Lung (tissue), 12 donors: Measurements from ENCODE around the gene CD164L2. TPM values are rescaled to one million over a fixed set of nuclear protein-coding genes. Genes with fewer than 3 reads are reported as not detected.

Experiments used
- ATAC-seq: fragments of 200-7000 bp; cut with Tn5 transposase; one replicate; pipeline ENCODE4 v1.9.1; 2020; ENCODE audit warnings: moderate number of reproducible peaks; ENCODE audit not compliant: insufficient read depth, low FRiP score
- DNase-seq, 3 donors: peaks; one replicate each; pipeline ENCODE4 v3.0.0-alpha.2; 2013 to 2017
- H3K27ac ChIP-seq, 2 donors: one replicate each; pipeline ENCODE4 v1.5.1; 2013; ENCODE audit warnings: mild to moderate bottlenecking in 2 of 2, moderate library complexity in 2 of 2, control low read depth in 1 of 2, inconsistent platforms in 1 of 2, low read depth in 1 of 2, low read length in 1 of 2
- H3K27me3 ChIP-seq, 3 donors: one replicate each; pipeline ENCODE4 v1.5.1; 2013; ENCODE audit warnings: low read length in 2 of 3; ENCODE audit not compliant: control insufficient read depth in 3 of 3, insufficient read depth in 3 of 3
- H3K36me3 ChIP-seq, 4 donors: one replicate each; pipeline ENCODE4 v1.5.1; 2013; ENCODE audit warnings: low read length in 4 of 4, mild to moderate bottlenecking in 1 of 4, moderate library complexity in 1 of 4; ENCODE audit not compliant: control insufficient read depth in 4 of 4, insufficient read depth in 4 of 4
- H3K4me1 ChIP-seq, 5 donors: one replicate each; pipeline ENCODE4 v1.5.1; 2013; ENCODE audit warnings: low read length in 5 of 5, mild to moderate bottlenecking in 2 of 5, moderate library complexity in 1 of 5; ENCODE audit not compliant: control insufficient read depth in 5 of 5, insufficient read depth in 5 of 5
- H3K4me3 ChIP-seq: one replicate; pipeline ENCODE4 v1.5.1; 2013; ENCODE audit warnings: mild to moderate bottlenecking, control low read depth, moderate library complexity
- H3K9ac ChIP-seq, 2 donors: one replicate each; pipeline ENCODE4 v1.5.1; 2013; ENCODE audit warnings: low read length in 2 of 2, control low read depth in 1 of 2; ENCODE audit not compliant: insufficient read depth in 1 of 2
- H3K9me3 ChIP-seq, 4 donors: one replicate each; pipeline ENCODE4 v1.5.1; 2013; ENCODE audit warnings: low read length in 3 of 4, mild to moderate bottlenecking in 1 of 4, moderate library complexity in 1 of 4; ENCODE audit not compliant: control insufficient read depth in 4 of 4, insufficient read depth in 3 of 4
- WGBS, 2 donors: extraction: QIAGEN DNeasy Blood & Tissue Kit; methylation state at CpG; one replicate each; pipeline ENCODE4 v1.1.7; 2013; 5-methylcytosine and 5-hydroxymethylcytosine counted together
- polyA plus RNA-seq, 2 donors: library from polyadenylated mRNA; stranded (reverse); fragments of 200-250 nt; gene quantifications; one replicate each; pipeline ENCODE4 v1.2.1, GENCODE V29; 2013
- total RNA-seq, 2 donors: library from RNA; depleted of rRNA in 1 of 2; stranded (reverse); fragments of >200 nt in 1 of 2; gene quantifications; one replicate each; pipeline ENCODE4 v1.2.1, GENCODE V29; 2014 to 2021
- TF ChIP-seq, protein P1 (sequence below): IDR thresholded peaks from 2 replicates; pipeline ENCODE4 v1.5.1; 2012; ENCODE audit warnings: mild to moderate bottlenecking; ENCODE audit errors: control extremely low read depth, extremely low read depth
- donor health status: control.
- donor health status: control.
- donor health status: Bipolar disorder and iron deficiency.
- donor health status: healthy.
- donor health status: DM: yes; HTN: yes; CAD: no.

CD164L2 gene
- total and polyA plus RNA-seq, 4 donors = 6.3 to 19.8 (median 8.9) TPM

DNA sequence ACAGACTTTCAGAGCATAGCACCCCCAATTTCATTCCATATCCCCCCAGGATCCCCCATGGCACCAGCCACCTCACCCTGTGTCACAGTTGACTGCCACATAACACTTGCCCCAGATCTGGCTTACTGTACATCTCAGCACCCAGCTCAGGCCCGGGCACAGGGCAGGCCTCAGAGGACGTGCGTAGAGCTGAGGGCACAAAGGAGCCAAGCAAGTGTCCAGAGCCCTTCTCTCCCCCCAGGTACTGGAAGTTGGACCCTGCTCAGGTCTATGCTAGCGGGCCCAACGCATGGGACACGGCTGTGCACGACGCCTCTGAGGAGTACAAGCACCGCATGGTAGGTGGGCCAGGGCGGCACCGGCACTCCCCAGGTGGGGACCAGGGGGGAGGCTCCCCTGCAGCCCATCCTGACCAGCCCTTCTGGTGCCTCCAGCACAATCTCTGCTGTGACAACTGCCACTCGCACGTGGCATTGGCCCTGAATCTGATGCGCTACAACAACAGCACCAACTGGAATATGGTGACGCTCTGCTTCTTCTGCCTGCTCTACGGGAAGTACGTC is 49.3 kb downstream of the CD164L2 start:
- peaks cover 0 to 57% (median 27%) of the 10 kb centered on the region in 4 donors for H3K36me3 ChIP-seq
- no peaks in the 10 kb centered on the region for H3K27me3 ChIP-seq
- H3K9ac ChIP-seq = no peak overlapping the region
- H3K9me3 ChIP-seq = no peaks in the 10 kb centered on the region
- no peak for DNase-seq
- no peak overlapping the region for H3K4me3 ChIP-seq
- H3K27ac ChIP-seq = no peak overlapping the region
- ATAC-seq = no peak
- TF ChIP-seq, protein P1, sequence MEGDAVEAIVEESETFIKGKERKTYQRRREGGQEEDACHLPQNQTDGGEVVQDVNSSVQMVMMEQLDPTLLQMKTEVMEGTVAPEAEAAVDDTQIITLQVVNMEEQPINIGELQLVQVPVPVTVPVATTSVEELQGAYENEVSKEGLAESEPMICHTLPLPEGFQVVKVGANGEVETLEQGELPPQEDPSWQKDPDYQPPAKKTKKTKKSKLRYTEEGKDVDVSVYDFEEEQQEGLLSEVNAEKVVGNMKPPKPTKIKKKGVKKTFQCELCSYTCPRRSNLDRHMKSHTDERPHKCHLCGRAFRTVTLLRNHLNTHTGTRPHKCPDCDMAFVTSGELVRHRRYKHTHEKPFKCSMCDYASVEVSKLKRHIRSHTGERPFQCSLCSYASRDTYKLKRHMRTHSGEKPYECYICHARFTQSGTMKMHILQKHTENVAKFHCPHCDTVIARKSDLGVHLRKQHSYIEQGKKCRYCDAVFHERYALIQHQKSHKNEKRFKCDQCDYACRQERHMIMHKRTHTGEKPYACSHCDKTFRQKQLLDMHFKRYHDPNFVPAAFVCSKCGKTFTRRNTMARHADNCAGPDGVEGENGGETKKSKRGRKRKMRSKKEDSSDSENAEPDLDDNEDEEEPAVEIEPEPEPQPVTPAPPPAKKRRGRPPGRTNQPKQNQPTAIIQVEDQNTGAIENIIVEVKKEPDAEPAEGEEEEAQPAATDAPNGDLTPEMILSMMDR = no peak
- WGBS, 2 donors = 92 to 96% methylated on average over 17 of the region's 17 CpGs
- peaks cover 0 to 3% (median 0%) of the 10 kb centered on the region in 5 donors for H3K4me1 ChIP-seq

- TF ChIP-seq, protein P1 = peak; percentile 59
- no peaks in the 10 kb centered on the region for H3K9me3 ChIP-seq
- no peak overlapping the region for H3K4me3 ChIP-seq
- no peak for ATAC-seq
- H3K36me3 ChIP-seq = peaks cover 0 to 55% (median 31%) of the 10 kb centered on the region in 4 donors
- no peak overlapping the region for H3K9ac ChIP-seq
- DNase-seq = no peak
- no peak overlapping the region for H3K27ac ChIP-seq
- no peaks in the 10 kb centered on the region for H3K27me3 ChIP-seq
- WGBS, 2 donors = 70 to 71% methylated on average over 11 of the region's 11 CpGs
- H3K4me1 ChIP-seq = peaks cover 0 to 3% (median 0%) of the 10 kb centered on the region in 5 donors
These were observed 50.4 kb downstream of the CD164L2 start for GRCh38 chr1:27332536-27333281.

- TF ChIP-seq, protein P1 = no peak
- WGBS, 2 donors = 88 to 97% methylated on average over 5 of the region's 5 CpGs
- H3K27me3 ChIP-seq = no peaks in the 10 kb centered on the region
- ATAC-seq = no peak
- no peak for DNase-seq
- H3K36me3 ChIP-seq = peaks cover 0 to 55% (median 32%) of the 10 kb centered on the region in 4 donors
- no peak overlapping the region for H3K27ac ChIP-seq
- peaks cover 0 to 3% (median 0%) of the 10 kb centered on the region in 5 donors for H3K4me1 ChIP-seq
- H3K9ac ChIP-seq = no peak overlapping the region
- H3K4me3 ChIP-seq = no peak overlapping the region
- H3K9me3 ChIP-seq = no peaks in the 10 kb centered on the region
These were observed 51.2 kb downstream of the CD164L2 start for GRCh38 chr1:27331922-27332321.
